Measurements from ENCODE around the gene HSD3B7. TPM values are rescaled to one million over a fixed set of nuclear protein-coding genes. Genes with fewer than 3 reads are reported as not detected.
A peak's percentile ranks its signal among the peaks of the same experiment; 100 is the strongest.

HSD3B7 gene
- total RNA-seq, 1 donor from 2014 or later = 14.5 TPM

DNA sequence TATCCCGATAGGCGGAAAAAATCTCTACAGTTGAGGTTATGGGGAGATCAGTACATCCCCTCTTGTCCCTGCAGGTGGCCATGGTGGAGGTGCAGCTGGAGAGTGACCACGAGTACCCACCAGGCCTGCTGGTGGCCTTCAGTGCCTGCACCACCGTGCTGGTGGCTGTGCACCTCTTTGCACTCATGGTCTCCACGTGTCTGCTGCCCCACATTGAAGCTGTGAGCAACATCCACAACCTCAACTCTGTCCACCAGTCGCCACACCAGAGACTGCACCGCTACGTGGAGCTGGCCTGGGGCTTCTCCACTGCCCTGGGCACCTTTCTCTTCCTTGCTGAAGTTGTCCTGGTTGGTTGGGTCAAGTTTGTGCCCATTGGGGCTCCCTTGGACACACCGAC lies 31.9 kb upstream of the HSD3B7 start:
- no peaks in the 10 kb centered on the region for H3K27me3 ChIP-seq
- H3K4me3 ChIP-seq = no peak overlapping the region
- no peak for DNase-seq (ENCODE audit: extremely low spot score in 2 of 2)
- no peaks in the 10 kb centered on the region for H3K9me3 ChIP-seq
- H3K27ac ChIP-seq = peak overlapping the region; percentile 20
- no peaks in the 10 kb centered on the region for H3K36me3 ChIP-seq
- intact Hi-C loops (cut with DNase I) = no loop called here
- peaks cover 54% of the 10 kb centered on the region for H3K4me1 ChIP-seq
- TF ChIP-seq, protein P1, sequence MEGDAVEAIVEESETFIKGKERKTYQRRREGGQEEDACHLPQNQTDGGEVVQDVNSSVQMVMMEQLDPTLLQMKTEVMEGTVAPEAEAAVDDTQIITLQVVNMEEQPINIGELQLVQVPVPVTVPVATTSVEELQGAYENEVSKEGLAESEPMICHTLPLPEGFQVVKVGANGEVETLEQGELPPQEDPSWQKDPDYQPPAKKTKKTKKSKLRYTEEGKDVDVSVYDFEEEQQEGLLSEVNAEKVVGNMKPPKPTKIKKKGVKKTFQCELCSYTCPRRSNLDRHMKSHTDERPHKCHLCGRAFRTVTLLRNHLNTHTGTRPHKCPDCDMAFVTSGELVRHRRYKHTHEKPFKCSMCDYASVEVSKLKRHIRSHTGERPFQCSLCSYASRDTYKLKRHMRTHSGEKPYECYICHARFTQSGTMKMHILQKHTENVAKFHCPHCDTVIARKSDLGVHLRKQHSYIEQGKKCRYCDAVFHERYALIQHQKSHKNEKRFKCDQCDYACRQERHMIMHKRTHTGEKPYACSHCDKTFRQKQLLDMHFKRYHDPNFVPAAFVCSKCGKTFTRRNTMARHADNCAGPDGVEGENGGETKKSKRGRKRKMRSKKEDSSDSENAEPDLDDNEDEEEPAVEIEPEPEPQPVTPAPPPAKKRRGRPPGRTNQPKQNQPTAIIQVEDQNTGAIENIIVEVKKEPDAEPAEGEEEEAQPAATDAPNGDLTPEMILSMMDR (IDR thresholded peaks at IDR 0.05) = no peak
- TF ChIP-seq POLR2AphosphoS5 (IDR thresholded peaks at IDR 0.05; ENCODE audit: insufficient read depth in 1 of 2, low read depth in 1 of 2) (no peak), POLR2A (IDR thresholded peaks at IDR 0.05) (no peak)

- DNase-seq (ENCODE audit: extremely low spot score in 2 of 2) = no peak
- H3K4me1 ChIP-seq = peaks cover 58% of the 10 kb centered on the region
- no peak for TF ChIP-seq POLR2A (IDR thresholded peaks at IDR 0.05)
- TF ChIP-seq, protein P1 (IDR thresholded peaks at IDR 0.05) = peak in 2 of 3 experiments; percentile 22 to 31
These were observed 31.4 kb upstream of the HSD3B7 start for GRCh38 chr16:30953511-30954124.

GRCh38 chr16:30954993-30955392 lies 30.0 kb upstream of the HSD3B7 start:
- DNase-seq (ENCODE audit: extremely low spot score in 2 of 2) = no peak
- TF ChIP-seq POLR2AphosphoS5 (IDR thresholded peaks at IDR 0.05; ENCODE audit: insufficient read depth in 1 of 2, low read depth in 1 of 2) (no peak), POLR2A (IDR thresholded peaks at IDR 0.05) (no peak)
- TF ChIP-seq, protein P1 (IDR thresholded peaks at IDR 0.05) = no peak
- peaks cover 0 to 4% of the 10 kb centered on the region in 2 donors for H3K36me3 ChIP-seq
- H3K4me1 ChIP-seq = peaks cover 65% of the 10 kb centered on the region
- H3K4me3 ChIP-seq = no peak overlapping the region
- no peaks in the 10 kb centered on the region for H3K27me3 ChIP-seq
- H3K27ac ChIP-seq = no peak overlapping the region
- no peaks in the 10 kb centered on the region for H3K9me3 ChIP-seq
- intact Hi-C loops (cut with DNase I) = no loop called here

More at GRCh38 chr16:30953511-30954124, 31.4 kb upstream of the HSD3B7 start:
- Histone ChIP-seq H3K27me3 (no peaks in the 10 kb centered on the region), H3K36me3 (no peaks in the 10 kb centered on the region), H3K27ac (peak overlapping the region; percentile 20), H3K9me3 (no peaks in the 10 kb centered on the region), H3K4me3 (no peak overlapping the region)
- intact Hi-C loops (cut with DNase I) = no loop called here

DNA sequence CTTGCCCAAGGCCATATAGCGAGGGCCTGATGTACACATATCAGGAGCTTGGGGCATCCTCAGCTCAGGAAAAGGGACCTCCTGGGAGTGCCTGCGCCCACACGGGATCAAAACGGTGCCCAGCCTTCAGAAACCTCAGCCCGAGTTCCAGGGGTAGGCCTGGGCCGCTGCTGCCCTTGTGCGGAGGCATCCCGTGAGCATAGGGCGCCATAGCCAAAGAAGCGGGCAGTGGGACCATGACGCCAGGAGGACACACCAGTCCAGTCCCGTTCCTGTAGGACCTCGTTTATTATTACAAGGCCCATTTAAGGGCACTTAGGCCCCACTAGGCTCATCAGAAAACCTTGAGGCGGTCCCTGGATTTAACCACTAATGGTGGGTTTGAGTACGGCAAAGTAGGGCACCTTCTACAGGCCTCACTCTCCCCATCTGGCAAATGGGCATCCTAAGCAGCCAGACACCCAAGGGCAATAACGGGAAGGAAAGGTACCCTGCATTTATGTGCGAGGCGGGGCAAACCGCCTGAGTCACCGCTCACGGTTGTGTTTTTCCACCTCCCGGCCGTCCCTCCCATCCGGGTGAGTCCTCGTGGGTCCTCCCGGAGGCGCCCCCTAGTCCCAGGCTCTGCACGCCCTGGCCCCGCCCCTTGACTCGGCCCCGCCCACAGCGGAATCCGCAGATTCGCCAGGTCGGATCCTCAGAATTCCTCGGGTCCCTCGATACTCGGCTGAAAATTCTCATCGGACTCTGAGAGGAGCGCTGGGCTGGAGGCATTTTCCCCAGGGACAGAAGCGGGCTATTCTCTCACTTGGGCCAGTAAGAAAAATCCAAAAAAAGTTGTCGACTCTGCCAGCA lies 28.2 kb upstream of the HSD3B7 start:
- TF ChIP-seq POLR2A (IDR thresholded peaks at IDR 0.05) = no peak
- TF ChIP-seq, protein P1 (IDR thresholded peaks at IDR 0.05) = no peak
- peaks cover 46% of the 10 kb centered on the region for H3K4me1 ChIP-seq
- H3K27ac ChIP-seq = peak overlapping the region; percentile 97
- peaks cover 0 to 20% of the 10 kb centered on the region in 2 donors for H3K36me3 ChIP-seq
- H3K9me3 ChIP-seq = no peaks in the 10 kb centered on the region
- intact Hi-C loops (cut with DNase I) = no loop called here
- H3K27me3 ChIP-seq = no peaks in the 10 kb centered on the region
- no peak for DNase-seq (ENCODE audit: extremely low spot score in 2 of 2)
- peak overlapping the region; percentile 81 to 85 for H3K4me3 ChIP-seq
